OCI-LY7 (cell line): ENCODE measurements around the gene PTPRU. TPM values are rescaled to one million over a fixed set of nuclear protein-coding genes. Genes with fewer than 3 reads are reported as not detected.

Experiments
- BruUV-seq: library from RNA; stranded (reverse); fragments of 400-500 nt; replicated peaks from 2 replicates; lab custom pipeline; 2021; lab: Mats Ljungman, UMichigan
- CTCF ChIA-PET: fragments of 300-600 bp; sonication (Branson Sonifier 250); formaldehyde crosslinking; loops from one replicate; lab custom pipeline; 2022; ENCODE audit warnings: antibody characterized with exemption; ENCODE audit not compliant: unreplicated experiment; lab: Charles Lee
- POLR2A ChIA-PET: fragments of 300-600 bp; sonication (Branson Sonifier 250); formaldehyde crosslinking; loops from one replicate; lab custom pipeline; 2022; ENCODE audit warnings: antibody characterized with exemption; lab: Charles Lee
- DNase-seq: peaks from one replicate; pipeline ENCODE4 v3.0.0-alpha.2; 2015; ENCODE audit warnings: low spot score
- H2AFZ ChIP-seq: fragments of 200-600 bp; sonication (generic), shearing (Covaris generic); 2 replicates; pipeline ENCODE4 v1.6.1; 2014; ENCODE audit warnings: mild to moderate bottlenecking, antibody characterized with exemption, low read length, moderate library complexity
- H3K27ac ChIP-seq: fragments of 200-600 bp; sonication (generic); 2 replicates; pipeline ENCODE4 v1.5.1; 2014; ENCODE audit warnings: mixed run types, low read depth, mild to moderate bottlenecking, moderate library complexity, low read length, inconsistent platforms; ENCODE audit not compliant: poor library complexity, severe bottlenecking
- H3K36me3 ChIP-seq: fragments of 200-600 bp; sonication (generic); 2 replicates; pipeline ENCODE4 v1.6.1; 2014; ENCODE audit warnings: mild to moderate bottlenecking, antibody characterized with exemption, low read length, moderate library complexity, mixed read lengths; ENCODE audit not compliant: insufficient read depth
- H3K4me1 ChIP-seq: fragments of 200-600 bp; sonication (generic); 2 replicates; pipeline ENCODE4 v1.5.1; 2014; ENCODE audit warnings: mild to moderate bottlenecking, low read length; ENCODE audit not compliant: insufficient read depth, poor library complexity, severe bottlenecking
- H3K4me2 ChIP-seq: fragments of 200-600 bp; sonication (generic); 2 replicates; pipeline ENCODE4 v1.6.1; 2014; ENCODE audit warnings: mild to moderate bottlenecking, low read length
- H3K4me3 ChIP-seq: fragments of 200-600 bp; sonication (generic); 2 replicates; pipeline ENCODE4 v1.5.1; 2014; ENCODE audit warnings: mild to moderate bottlenecking, low read depth, low read length; ENCODE audit not compliant: poor library complexity, severe bottlenecking
- H3K79me2 ChIP-seq: fragments of 200-600 bp; sonication (generic); 2 replicates; pipeline ENCODE4 v1.6.1; 2016; ENCODE audit warnings: low read depth, mild to moderate bottlenecking, low read length, moderate library complexity, mixed read lengths; ENCODE audit not compliant: insufficient read depth
- H3K9me2 ChIP-seq: fragments of 200-600 bp; sonication (generic); 2 replicates; pipeline ENCODE4 v1.6.1; 2016; ENCODE audit warnings: mild to moderate bottlenecking, low read length, mixed read lengths; ENCODE audit not compliant: insufficient read depth
- H3K9me3 ChIP-seq: fragments of 200-600 bp; sonication (generic); 2 replicates; pipeline ENCODE4 v1.6.1; 2014; ENCODE audit warnings: mild to moderate bottlenecking, mixed run types, low read length, mixed read lengths
- H4K20me1 ChIP-seq: fragments of 200-600 bp; sonication (generic); 2 replicates; pipeline ENCODE4 v1.6.1; 2014; ENCODE audit warnings: mild to moderate bottlenecking, antibody characterized with exemption, low read length, moderate library complexity, mixed read lengths; ENCODE audit not compliant: insufficient read depth
- EZH2phosphoT487 ChIP-seq: fragments of 200-600 bp; sonication (generic); IDR thresholded peaks from 2 replicates; pipeline ENCODE4 v1.6.1; 2018; ENCODE audit warnings: low read depth, borderline replicate concordance, mild to moderate bottlenecking, mixed run types, antibody characterized with exemption, low read length, moderate library complexity, mixed read lengths
- intact Hi-C: fragments of 100-400 bp; cut with micrococcal nuclease; formaldehyde crosslinking; loops from one replicate; pipeline ENCODE4 v1.10.0; 2022; ENCODE audit not compliant: unreplicated experiment
- total RNA-seq, 2 experiments: library from RNA; depleted of rRNA in 1 of 2; stranded (reverse); fragments of >200 nt in 1 of 2; shearing (Covaris generic) in 1 of 2; gene quantifications; 2 replicates each; pipeline ENCODE4 v1.2.3, GENCODE V29; 2014 to 2022
- TF ChIP-seq, protein P1 (sequence below): fragments of 200-600 bp; sonication (generic); conservative IDR thresholded peaks from 2 replicates; pipeline ENCODE4 v1.5.1; 2014; ENCODE audit warnings: mild to moderate bottlenecking, antibody characterized with exemption, low read length, moderate library complexity, mixed read lengths

PTPRU gene
- total RNA-seq, 2 experiments from 2014 or later = 2.5 to 4.6 TPM

DNA sequence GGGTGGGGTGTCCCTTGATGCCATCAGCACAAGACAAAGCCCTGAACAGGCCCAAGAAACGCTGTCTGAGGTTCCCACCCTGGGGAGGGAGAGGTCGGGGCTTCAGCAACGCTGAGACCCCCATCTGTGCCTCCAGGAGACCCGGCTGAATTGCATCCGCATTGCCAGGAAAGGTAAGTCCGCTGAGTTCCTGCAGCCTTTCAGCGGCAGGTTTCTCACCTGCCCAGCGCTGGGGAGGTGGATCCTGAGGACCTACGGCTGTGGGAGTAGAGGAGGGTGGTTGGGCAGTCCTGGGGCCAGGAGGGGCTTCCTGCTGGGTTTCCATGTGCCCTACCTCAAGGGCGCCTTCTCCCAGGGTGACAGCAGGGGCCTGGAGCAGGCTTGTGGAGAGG, 47.5 kb downstream of the PTPRU start:
- Histone ChIP-seq H3K9me3 (no peaks in the 10 kb centered on the region), H4K20me1 (no peaks in the 10 kb centered on the region), H3K36me3 (no peaks in the 10 kb centered on the region), H3K27ac (no peak overlapping the region), H2AFZ (peak overlapping the region; percentile 61; the same call in 1 of the 2 replicates), H3K4me1 (peaks cover 18% of the 10 kb centered on the region), H3K4me3 (peak overlapping the region; percentile 34), H3K4me2 (peak overlapping the region; percentile 58), H3K79me2 (no peaks in the 10 kb centered on the region), H3K9me2 (no peaks in the 10 kb centered on the region)
- POLR2A ChIA-PET = no interaction called here
- no TSS peak for BruUV-seq
- no peak for DNase-seq
- intact Hi-C loops = no loop called here
- CTCF ChIA-PET = no interaction called here
- no peak for TF ChIP-seq EZH2phosphoT487
- TF ChIP-seq, protein P1, sequence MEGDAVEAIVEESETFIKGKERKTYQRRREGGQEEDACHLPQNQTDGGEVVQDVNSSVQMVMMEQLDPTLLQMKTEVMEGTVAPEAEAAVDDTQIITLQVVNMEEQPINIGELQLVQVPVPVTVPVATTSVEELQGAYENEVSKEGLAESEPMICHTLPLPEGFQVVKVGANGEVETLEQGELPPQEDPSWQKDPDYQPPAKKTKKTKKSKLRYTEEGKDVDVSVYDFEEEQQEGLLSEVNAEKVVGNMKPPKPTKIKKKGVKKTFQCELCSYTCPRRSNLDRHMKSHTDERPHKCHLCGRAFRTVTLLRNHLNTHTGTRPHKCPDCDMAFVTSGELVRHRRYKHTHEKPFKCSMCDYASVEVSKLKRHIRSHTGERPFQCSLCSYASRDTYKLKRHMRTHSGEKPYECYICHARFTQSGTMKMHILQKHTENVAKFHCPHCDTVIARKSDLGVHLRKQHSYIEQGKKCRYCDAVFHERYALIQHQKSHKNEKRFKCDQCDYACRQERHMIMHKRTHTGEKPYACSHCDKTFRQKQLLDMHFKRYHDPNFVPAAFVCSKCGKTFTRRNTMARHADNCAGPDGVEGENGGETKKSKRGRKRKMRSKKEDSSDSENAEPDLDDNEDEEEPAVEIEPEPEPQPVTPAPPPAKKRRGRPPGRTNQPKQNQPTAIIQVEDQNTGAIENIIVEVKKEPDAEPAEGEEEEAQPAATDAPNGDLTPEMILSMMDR = no peak

DNA sequence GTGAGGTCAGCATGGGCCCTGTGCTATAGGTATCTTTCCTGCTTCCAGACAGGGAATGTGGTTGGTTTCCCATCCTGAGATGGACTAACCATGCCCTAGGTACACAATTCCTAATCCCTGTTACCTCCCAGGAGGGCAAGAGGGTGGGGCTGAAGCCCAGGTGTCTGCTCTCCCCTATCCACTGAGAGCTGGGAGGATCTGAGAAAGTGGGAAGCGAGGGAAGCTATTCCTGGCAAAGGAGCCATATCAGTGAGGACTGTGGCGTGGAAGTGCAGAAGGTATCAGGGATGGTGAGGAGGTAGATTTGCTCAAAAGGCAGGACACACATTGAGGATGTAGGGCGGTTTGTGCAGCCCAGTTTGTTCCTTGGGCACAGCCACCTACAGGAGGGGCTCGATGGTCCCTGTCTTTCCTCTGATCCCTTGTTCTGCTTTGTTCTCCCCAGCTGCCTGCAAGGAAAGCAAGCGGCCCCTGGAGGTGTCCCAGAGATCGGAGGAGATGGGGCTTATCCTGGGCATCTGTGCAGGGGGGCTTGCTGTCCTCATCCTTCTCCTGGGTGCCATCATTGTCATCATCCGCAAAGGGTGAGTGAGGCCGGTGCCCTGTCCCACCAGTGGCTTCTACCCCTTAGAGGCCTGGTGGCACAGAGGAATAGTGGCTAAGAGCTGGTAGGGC, 48.1 kb downstream of the PTPRU start:
- Histone ChIP-seq H3K4me1 (peaks cover 18% of the 10 kb centered on the region), H3K9me2 (no peaks in the 10 kb centered on the region), H2AFZ (no peak overlapping the region), H3K4me3 (no peak overlapping the region), H3K36me3 (no peaks in the 10 kb centered on the region), H3K27ac (no peak overlapping the region), H3K4me2 (0 out of 2 replicates have a peak overlapping the region, but pooled peaks have one; percentile 58), H3K79me2 (no peaks in the 10 kb centered on the region), H4K20me1 (no peaks in the 10 kb centered on the region), H3K9me3 (no peaks in the 10 kb centered on the region)
- intact Hi-C loops = no loop called here
- no TSS peak for BruUV-seq
- POLR2A ChIA-PET = no interaction called here
- DNase-seq = no peak
- CTCF ChIA-PET = no interaction called here
- TF ChIP-seq EZH2phosphoT487 = no peak
- TF ChIP-seq, protein P1 = no peak

DNA sequence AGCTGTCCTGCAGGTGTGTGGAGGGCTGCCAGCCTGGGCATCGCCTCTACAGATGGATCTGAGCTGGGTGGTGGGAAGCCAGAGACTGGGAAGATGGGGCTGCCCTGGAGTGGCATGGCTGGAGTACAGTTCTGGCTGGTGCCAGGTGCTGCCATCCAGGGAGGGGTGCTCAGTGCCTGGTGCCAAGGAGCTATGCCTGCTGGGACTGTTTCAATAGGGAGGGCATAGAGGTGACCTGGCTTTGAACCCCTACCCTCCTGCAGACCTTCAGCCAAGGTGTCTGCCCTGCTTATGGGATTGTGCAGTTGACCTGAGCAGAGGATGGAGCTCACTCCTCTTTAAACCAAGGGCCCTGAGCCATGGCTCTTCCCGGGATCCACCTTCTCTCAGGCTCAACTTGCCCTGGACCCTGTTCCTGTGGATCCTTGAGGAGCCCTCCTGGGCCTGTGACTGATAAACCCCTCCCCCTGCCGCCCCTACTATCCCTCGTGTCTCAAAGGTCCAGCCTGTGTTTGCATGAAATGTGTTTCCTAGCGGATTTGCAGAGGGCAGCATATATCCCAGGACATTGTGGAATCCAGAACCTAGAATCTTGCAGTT, 48.7 kb downstream of the PTPRU start:
- ChIA-PET POLR2A (no interaction called here), CTCF (no interaction called here)
- peaks cover 18% of the 10 kb centered on the region for H3K4me1 ChIP-seq
- no peaks in the 10 kb centered on the region for H3K9me2 ChIP-seq
- intact Hi-C loops = no loop called here
- H3K36me3 ChIP-seq = no peaks in the 10 kb centered on the region
- no peak overlapping the region for H3K4me2 ChIP-seq
- H3K9me3 ChIP-seq = no peaks in the 10 kb centered on the region
- H3K4me3 ChIP-seq = no peak overlapping the region
- TF ChIP-seq EZH2phosphoT487 = no peak
- TF ChIP-seq, protein P1 = no peak
- no peak overlapping the region for H2AFZ ChIP-seq
- no peaks in the 10 kb centered on the region for H4K20me1 ChIP-seq
- H3K79me2 ChIP-seq = no peaks in the 10 kb centered on the region
- no peak for DNase-seq
- no peak overlapping the region for H3K27ac ChIP-seq
- BruUV-seq = no TSS peak
